PFSK-1 (cell line): ENCODE results near the gene MIDN.

Experiments
- POLR2AphosphoS5 ChIP-seq: IDR thresholded peaks from 2 replicates; pipeline ENCODE4 v1.6.1; 2012; ENCODE audit warnings: low read depth, mild to moderate bottlenecking, control low read depth, low read length, moderate library complexity
- SIN3A ChIP-seq: IDR thresholded peaks from 2 replicates; pipeline ENCODE4 v1.6.1; 2012; ENCODE audit warnings: mild to moderate bottlenecking, low read length, moderate library complexity, borderline replicate concordance; ENCODE audit not compliant: insufficient read depth
- TAF1 ChIP-seq: IDR thresholded peaks from 2 replicates; pipeline ENCODE4 v1.6.1; 2012; ENCODE audit warnings: low read length, control low read depth, borderline replicate concordance; ENCODE audit not compliant: insufficient read depth
- TF ChIP-seq, protein P1 (sequence below), 2 experiments: IDR thresholded peaks; 2 replicates each; pipeline versions ENCODE4 v1.6.1 to v1.8.0; 2011 to 2012; ENCODE audit warnings: low read depth in 2 of 2, low read length in 2 of 2, control low read depth in 1 of 2, inconsistent platforms in 1 of 2, mild to moderate bottlenecking in 1 of 2, moderate library complexity in 1 of 2; ENCODE audit not compliant: insufficient read depth in 1 of 2

DNA sequence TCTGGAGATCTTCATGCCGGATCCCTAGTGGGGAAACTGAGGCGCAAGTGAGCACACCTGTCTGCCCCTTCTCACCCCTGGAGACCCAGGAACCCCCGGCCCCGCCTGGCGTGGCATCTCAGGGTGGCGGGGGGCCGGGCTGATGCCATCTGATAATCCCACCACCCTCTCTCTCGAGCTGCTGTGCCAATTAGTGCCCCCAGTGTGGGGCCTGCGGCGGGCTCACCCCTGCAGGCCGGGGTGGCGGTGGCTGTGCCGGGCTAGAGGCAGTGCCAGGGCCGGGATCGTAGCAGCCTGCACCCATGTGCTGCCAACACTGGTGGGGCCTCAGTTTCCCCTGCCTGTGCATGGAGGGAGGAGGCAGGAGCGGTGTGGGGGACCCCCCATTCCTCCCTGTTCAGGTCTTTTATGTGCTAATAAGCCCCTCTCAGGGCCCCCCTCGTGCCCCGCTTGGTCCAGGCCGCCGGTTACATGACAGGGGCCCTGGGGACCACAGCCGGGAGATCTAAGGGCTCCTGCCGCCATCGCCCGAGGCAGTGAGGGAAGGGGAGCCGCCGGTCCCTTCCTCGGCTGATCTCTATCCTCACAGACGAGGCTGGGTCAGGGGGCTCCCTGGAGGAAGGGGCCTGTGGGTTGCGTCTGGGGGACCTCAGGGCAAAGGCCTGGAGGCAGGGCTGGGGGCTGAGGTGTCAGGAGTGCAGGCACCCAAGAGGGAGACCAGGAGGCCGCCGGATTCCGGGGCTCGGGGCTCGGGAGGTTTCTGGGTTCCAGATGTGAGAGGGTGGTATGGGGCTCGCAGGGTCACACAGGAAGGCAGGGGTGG, 45.6 kb downstream of the MIDN start:
- no peak for TF ChIP-seq POLR2AphosphoS5
- no peak for TF ChIP-seq SIN3A
- TF ChIP-seq, protein P1, sequence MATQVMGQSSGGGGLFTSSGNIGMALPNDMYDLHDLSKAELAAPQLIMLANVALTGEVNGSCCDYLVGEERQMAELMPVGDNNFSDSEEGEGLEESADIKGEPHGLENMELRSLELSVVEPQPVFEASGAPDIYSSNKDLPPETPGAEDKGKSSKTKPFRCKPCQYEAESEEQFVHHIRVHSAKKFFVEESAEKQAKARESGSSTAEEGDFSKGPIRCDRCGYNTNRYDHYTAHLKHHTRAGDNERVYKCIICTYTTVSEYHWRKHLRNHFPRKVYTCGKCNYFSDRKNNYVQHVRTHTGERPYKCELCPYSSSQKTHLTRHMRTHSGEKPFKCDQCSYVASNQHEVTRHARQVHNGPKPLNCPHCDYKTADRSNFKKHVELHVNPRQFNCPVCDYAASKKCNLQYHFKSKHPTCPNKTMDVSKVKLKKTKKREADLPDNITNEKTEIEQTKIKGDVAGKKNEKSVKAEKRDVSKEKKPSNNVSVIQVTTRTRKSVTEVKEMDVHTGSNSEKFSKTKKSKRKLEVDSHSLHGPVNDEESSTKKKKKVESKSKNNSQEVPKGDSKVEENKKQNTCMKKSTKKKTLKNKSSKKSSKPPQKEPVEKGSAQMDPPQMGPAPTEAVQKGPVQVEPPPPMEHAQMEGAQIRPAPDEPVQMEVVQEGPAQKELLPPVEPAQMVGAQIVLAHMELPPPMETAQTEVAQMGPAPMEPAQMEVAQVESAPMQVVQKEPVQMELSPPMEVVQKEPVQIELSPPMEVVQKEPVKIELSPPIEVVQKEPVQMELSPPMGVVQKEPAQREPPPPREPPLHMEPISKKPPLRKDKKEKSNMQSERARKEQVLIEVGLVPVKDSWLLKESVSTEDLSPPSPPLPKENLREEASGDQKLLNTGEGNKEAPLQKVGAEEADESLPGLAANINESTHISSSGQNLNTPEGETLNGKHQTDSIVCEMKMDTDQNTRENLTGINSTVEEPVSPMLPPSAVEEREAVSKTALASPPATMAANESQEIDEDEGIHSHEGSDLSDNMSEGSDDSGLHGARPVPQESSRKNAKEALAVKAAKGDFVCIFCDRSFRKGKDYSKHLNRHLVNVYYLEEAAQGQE (IDR thresholded peaks at IDR 0.05; ENCODE audit: insufficient read depth in 1 of 2, low read depth in 2 of 2, low read length in 2 of 2), result no peak
- TF ChIP-seq TAF1, result no peak
